ENCODE measurements around the gene AKR7A2. TPM values are rescaled to one million over a fixed set of nuclear protein-coding genes. Genes with fewer than 3 reads are reported as not detected.
"Not testable (repeated sequence)": the region's sequence is repeated elsewhere in the genome, so short reads cannot be mapped to it uniquely, and the experiment has no call there.

The AKR7A2 gene
- polyA plus RNA-seq, 1 donor from 2014 or later = 87.9 TPM

DNA sequence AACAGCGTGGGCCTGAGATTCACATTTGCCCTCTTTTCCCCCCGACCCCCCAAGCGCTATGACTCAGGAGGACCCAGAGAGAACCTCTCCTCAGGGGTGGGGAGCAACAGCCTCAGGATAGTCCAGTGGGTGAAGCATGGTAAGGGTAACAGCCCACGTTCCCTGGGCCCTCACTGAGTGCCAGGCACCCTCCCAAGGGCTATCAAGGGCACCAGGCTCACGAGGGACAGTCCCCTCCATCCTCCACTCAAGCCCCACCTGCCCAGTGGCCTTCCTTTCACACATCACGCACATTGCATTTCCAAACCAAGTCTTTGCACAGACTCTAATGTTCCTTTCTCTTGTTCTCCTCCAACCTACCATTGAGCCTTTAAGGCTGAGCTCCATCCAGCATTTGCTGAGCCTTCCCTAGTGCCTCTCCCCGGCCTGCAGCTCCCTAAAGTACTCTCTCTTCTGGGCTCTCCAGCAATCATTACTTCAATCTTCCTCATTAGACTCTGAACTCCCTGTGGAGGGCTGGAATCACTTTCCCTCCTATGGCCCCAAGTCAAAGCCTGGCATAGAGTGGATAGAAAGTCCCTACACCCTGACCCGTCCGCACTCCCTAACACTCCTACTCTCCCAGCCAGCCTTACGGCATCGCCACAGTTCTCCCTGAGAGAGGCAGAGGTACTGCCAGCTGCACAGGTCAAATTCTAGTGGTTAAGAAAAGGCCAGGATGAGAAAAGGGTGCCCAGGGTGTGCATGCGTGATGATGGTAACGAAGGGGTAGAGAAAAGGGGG is 1.0 kb downstream of the AKR7A2 start:
- Mint-ChIP-seq H3K27me3 (no peaks in the 10 kb centered on the region), H3K4me3 (peak overlapping the region; percentile 62 to 94 (median 88)), H3K27ac (peak overlapping the region in 2 of 3 donors; percentile 3 to 48), H3K9me3 (no peaks in the 10 kb centered on the region), H3K4me1 (peaks cover 35 to 47% (median 40%) of the 10 kb centered on the region in 3 donors), H3K36me3 (peaks cover 8% of the 10 kb centered on the region)

DNA sequence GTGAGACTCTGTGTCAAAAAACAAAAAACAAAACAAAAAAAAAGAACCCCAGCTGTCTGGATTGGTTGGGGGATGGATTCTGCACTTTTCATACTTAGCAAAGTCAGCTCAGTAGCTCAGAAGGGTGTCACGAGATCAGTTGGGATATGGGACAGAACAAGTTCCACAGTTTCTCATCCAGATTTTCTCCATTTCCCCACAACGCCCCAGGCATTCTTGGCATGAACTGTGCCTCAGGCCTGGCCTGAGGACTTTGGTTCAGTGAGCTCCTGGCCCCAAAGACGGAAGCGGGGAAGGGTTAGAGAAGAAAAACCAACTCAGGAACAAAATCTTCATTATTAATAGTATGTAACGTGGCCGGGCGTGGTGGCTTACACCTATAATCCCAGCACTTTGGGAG is 1.9 kb downstream of the AKR7A2 start:
- Mint-ChIP-seq H3K36me3 (peaks cover 8% of the 10 kb centered on the region), H3K9me3 (no peaks in the 10 kb centered on the region), H3K4me3 (peak overlapping the region; percentile 5 to 84 (median 44)), H3K27ac (peak overlapping the region in 1 of 3 donors; percentile 3), H3K27me3 (no peaks in the 10 kb centered on the region), H3K4me1 (peaks cover 29 to 38% (median 34%) of the 10 kb centered on the region in 3 donors)

DNA sequence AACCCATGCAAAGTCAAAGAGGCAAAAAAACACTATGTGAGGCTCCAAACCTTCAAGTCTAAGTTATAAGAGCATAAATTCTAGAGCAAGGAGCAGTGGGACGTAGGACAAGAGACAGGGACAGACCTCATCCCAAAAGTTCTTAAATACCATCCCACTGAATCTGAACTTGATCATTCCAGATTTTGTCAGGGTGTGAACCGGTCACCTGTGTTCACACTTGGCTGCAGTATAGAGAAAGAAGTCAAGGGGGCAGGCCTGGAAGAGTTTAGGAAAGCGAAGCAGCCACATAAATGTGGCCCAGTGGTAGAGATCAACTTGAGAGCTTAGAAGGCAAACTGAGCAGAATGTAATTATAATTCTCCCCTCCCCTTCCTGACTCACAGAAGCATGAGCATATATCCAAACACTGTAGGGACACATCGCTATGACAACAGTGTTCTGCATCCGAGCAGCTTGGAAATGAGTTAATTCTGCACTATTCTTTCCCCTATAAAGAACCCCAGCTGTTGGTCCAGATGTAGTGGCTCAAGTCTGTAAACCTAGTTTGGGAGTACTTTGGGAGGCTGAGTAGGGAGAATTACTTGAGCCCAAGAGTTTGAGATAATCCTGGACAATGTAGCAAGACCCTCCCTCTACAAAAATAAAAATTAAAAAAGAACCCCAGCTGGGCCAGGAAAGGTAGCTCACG is 2.7 kb downstream of the AKR7A2 start:
- peak overlapping the region in 1 of 3 donors; percentile 72 for H3K27ac Mint-ChIP-seq
- peak overlapping the region in 3 of 4 donors; percentile 8 to 87 (median 65) for H3K4me3 Mint-ChIP-seq
- H3K4me1 Mint-ChIP-seq = peaks cover 27 to 31% (median 30%) of the 10 kb centered on the region in 3 donors
- peaks cover 10% of the 10 kb centered on the region for H3K36me3 Mint-ChIP-seq
- no peaks in the 10 kb centered on the region for H3K27me3 Mint-ChIP-seq
- no peaks in the 10 kb centered on the region for H3K9me3 Mint-ChIP-seq

DNA sequence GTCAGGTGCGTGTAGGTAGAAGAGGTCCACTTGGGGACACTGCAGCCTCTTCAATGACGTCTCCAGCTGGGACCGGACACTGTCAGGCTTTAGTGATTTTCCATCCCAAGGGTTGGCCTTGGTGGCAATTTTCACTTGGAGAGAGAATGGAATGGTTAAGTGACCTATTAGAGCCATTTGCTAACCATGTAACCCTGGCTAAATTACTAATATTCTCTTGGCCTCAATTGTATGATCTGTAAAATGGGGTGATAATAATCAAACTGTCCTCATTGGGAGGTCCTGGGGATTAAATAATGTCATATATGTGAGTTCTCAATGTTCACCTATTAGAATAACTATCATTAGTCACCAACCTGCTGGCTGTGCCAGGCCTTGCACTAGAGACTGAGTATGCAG is 3.4 kb downstream of the AKR7A2 start:
- peaks cover 10% of the 10 kb centered on the region for H3K36me3 Mint-ChIP-seq
- no peaks in the 10 kb centered on the region for H3K9me3 Mint-ChIP-seq
- H3K27me3 Mint-ChIP-seq = no peaks in the 10 kb centered on the region
- peaks cover 21 to 23% (median 23%) of the 10 kb centered on the region in 3 donors for H3K4me1 Mint-ChIP-seq
- peak overlapping the region in 1 of 4 donors; percentile 87 for H3K4me3 Mint-ChIP-seq
- H3K27ac Mint-ChIP-seq = peak overlapping the region in 1 of 3 donors; percentile 72

DNA sequence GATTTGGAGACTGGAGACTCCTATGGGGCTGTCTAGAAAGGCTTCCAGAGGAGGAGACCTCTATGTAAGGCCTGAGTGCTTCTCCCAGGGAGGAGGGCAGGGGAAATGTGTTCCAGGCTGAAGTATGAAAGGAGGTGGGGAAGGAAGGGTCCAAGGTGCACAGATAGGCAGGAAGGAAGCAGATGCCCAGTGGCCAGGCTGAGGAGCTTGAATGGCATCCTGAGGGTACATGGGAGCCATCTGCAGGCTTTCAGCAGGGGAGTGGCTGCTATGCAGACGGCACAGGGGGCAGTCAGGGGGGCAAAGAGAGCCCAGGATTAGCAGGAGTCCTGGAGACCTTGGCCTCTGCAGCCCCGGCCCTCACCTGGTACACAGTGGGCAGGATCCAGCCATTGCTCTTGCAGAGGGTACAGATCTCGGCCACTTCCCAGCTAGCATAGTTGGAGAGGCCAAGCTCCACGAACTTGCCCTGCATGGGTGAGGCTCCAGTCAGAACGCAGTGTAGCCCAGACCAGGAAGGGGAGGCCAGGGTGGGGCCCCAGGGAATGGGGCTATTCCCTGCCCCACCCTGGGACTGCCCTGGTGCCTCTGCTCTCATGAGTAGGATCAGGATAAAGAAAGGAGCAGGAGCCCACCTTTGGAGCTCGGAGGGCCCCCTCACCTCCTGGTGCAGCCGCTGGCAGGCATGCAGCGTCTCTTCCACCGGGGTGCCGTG is 4.0 kb downstream of the AKR7A2 start:
- Mint-ChIP-seq H3K27me3 (no peaks in the 10 kb centered on the region), H3K4me1 (peaks cover 15 to 18% (median 18%) of the 10 kb centered on the region in 3 donors), H3K4me3 (peak overlapping the region in 1 of 4 donors; percentile 64), H3K36me3 (peaks cover 10% of the 10 kb centered on the region), H3K9me3 (no peaks in the 10 kb centered on the region), H3K27ac (no peak overlapping the region)

DNA sequence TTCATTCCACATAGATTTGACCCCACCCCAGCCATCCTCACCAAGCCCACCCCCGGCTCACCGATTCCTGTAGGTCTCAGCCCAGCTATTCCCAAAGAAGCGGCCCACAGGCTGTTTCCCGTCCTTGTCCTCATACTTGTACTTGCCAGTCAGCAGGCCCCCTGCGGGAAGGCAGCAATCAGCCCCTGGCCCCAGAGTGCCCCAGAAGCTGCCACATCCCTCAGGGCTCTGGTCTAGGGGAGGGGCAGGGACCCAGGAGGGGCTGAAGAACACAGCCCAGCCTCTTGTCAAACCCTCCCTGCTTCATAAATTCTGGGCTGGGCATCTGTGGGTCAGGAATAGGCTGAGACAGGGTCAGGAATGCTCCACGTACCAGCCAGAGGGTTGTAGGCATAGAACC is 5.0 kb downstream of the AKR7A2 start:
- peak overlapping the region in 1 of 3 donors; percentile 43 for H3K27ac Mint-ChIP-seq
- H3K4me1 Mint-ChIP-seq = peaks cover 14 to 16% (median 15%) of the 10 kb centered on the region in 3 donors
- no peaks in the 10 kb centered on the region for H3K27me3 Mint-ChIP-seq
- no peaks in the 10 kb centered on the region for H3K9me3 Mint-ChIP-seq
- peaks cover 13% of the 10 kb centered on the region for H3K36me3 Mint-ChIP-seq
- H3K4me3 Mint-ChIP-seq = peak overlapping the region in 1 of 4 donors; percentile 39

DNA sequence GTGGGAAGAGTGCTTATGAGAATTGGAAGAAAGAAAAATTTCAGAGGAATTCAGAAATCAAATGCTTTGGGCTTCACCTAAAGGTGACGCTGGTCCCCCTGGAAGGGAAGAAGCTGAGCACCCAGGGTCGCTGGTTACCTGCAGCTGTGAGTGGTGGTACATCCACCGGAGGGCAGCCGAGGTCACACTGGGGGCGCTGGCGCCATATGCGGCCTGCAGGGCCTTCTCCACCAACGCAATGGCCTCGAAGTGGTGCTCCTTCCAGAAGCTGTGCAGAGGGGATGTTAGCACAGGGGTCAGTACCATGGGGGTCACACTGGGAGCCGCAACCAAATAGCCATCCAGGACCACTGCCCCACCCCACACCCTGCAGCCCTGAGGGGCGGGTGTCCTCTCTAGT is 6.1 kb downstream of the AKR7A2 start:
- peak overlapping the region in 1 of 3 donors; percentile 35 for H3K27ac Mint-ChIP-seq
- peaks cover 10 to 12% (median 11%) of the 10 kb centered on the region in 3 donors for H3K4me1 Mint-ChIP-seq
- H3K27me3 Mint-ChIP-seq = no peaks in the 10 kb centered on the region
- H3K9me3 Mint-ChIP-seq = no peaks in the 10 kb centered on the region
- no peak overlapping the region for H3K4me3 Mint-ChIP-seq
- peaks cover 8% of the 10 kb centered on the region for H3K36me3 Mint-ChIP-seq

DNA sequence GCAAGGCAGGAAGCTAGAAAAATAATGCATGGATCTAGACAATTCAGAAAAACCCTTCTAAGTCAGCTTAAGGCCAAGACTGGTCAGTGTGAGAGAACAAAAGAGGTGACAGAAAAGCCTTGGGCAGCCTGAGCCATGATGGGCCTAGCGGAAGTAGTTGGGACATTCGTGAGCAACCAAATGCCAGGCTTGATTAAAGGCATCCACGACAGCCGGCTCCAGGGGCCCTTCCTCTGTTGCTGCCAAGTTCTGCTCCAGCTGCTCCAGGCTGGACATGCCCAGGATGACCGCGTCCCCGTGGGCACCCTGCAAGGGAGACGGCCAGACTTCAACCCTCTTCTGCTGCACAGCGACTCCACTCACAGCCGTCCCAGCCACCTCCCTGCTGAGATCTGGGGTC is 7.9 kb downstream of the AKR7A2 start:
- not testable (repeated sequence) for H3K4me3 Mint-ChIP-seq, H3K27me3 Mint-ChIP-seq, H3K4me1 Mint-ChIP-seq, H3K9me3 Mint-ChIP-seq, H3K36me3 Mint-ChIP-seq, H3K27ac Mint-ChIP-seq

DNA sequence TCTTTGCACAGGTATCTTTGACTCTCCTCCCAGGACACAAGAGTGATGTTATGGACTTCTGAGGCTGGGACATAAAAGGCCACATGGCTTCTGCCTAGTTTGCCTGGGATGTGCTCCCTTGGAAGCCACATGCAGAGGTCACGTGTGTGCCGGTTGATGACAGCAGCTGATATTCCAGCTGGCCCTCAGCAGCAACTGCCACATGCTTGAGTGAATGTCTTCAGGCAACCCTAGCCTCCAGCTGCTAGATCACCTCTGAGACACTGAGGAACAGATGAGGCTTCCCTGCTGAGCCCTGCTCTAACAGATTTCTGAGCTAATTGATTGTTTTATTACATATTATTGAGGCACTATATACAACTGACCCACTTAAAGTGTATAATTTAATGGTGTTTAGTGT is 11.7 kb downstream of the AKR7A2 start:
- no peak overlapping the region for H3K4me3 Mint-ChIP-seq
- H3K27me3 Mint-ChIP-seq = no peaks in the 10 kb centered on the region
- H3K27ac Mint-ChIP-seq = no peak overlapping the region
- H3K4me1 Mint-ChIP-seq = peaks cover 0 to 4% (median 0%) of the 10 kb centered on the region in 3 donors
- peaks cover 10% of the 10 kb centered on the region for H3K36me3 Mint-ChIP-seq
- peaks cover 0 to 7% (median 3%) of the 10 kb centered on the region in 3 donors for H3K9me3 Mint-ChIP-seq

DNA sequence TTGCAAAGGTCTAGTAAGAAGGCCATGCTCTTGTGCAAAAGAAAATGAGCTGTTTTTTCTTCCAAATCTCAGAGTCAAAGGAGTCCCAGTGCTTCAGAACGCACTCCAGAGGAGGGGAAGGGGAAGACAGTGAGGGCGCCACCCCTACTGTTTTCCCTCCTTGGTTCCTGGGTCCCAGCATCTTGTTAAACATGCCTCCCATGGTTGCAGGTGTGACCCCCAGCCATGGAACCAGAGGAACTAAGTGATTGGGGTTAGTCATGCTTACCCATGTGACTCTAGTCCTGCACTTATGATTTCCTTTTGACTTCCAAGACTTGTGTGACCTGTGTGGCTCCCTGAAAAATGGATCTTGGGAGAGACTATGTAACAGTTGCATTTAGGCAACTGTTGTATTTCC is 17.3 kb downstream of the AKR7A2 start:
- Mint-ChIP-seq H3K9me3 (peaks cover 2 to 19% (median 12%) of the 10 kb centered on the region in 3 donors), H3K4me3 (no peak overlapping the region), H3K27ac (no peak overlapping the region), H3K36me3 (peaks cover 14% of the 10 kb centered on the region), H3K4me1 (no peaks in the 10 kb centered on the region), H3K27me3 (no peaks in the 10 kb centered on the region)

DNA sequence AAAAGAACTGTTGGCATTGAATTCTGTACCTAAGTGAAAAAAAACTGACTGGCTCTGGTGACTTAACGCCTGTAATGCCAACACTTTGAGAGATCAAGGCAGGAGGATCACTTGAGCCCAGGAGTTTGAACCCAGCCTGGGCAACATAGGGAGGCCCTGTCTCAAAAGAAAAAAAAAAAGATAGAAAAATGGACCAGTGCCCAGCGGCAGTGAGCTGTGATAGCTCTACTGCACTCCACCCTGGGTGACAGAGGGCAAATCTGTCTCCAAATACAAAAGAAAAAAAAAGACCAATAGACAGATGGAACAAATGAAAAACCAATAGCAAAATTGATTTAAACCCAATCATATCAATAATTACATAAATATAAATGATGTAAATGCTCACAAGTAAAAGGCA is 22.7 kb downstream of the AKR7A2 start:
- peaks cover 0 to 3% (median 0%) of the 10 kb centered on the region in 3 donors for H3K4me1 Mint-ChIP-seq
- peaks cover 0 to 4% (median 2%) of the 10 kb centered on the region in 3 donors for H3K9me3 Mint-ChIP-seq
- no peak overlapping the region for H3K27ac Mint-ChIP-seq
- H3K27me3 Mint-ChIP-seq = peaks cover 2% of the 10 kb centered on the region
- peaks cover 8% of the 10 kb centered on the region for H3K36me3 Mint-ChIP-seq
- H3K4me3 Mint-ChIP-seq = peak overlapping the region; percentile 60 to 87 (median 67)

DNA sequence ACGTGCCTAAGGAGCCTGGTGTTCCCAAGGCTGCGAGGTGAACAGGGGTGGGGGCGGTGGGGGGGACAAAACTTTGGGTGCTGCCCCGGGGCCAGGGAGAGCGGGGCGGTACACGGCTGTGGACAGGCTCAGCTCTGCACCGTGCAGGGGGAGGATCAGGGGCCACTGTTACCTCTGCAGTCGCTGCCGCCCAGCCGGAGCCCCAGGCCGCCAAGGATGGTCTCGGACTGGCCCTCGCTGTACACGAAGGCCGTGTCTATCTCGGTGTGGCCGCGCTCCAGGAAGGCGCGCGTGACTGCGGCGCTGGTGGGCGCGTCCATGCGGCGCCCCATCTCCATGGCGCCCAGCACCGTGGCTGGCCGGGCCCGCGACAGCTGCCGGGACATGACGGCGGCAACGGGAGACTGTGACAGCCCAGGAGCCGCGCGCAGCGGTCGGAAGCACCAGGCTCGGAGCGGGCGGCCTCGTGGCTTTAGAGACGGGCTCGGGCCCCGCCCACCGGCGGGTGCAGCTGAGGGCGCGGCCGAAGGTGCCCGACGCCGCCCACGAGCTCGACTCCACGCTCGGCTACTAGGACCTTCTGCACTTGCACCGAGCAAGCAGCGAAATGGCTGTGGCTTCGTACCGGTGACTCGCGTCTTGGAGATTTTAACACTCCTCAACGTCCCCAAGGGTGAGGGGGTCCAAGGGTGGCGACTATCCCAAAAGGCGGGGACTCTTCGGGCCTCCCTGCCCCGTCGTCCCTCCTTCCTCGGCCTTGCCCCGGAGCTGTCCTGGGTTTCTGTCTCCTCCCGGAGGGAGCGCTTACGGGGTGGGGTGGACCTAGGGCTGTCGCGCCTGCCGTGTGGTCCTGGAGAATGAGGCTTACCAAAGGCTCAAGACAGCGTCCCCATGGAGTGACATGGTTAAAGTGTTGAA is 23.4 kb downstream of the AKR7A2 start, which contains the start of gene AKR7A3:
Gene AKR7A3 (minus strand): TSS at position 447 of the 918 bp plus-strand sequence. CDS start 61 bp downstream, at position 386.
- not testable (repeated sequence) for H3K9me3 Mint-ChIP-seq, H3K36me3 Mint-ChIP-seq, H3K4me1 Mint-ChIP-seq, H3K27ac Mint-ChIP-seq, H3K27me3 Mint-ChIP-seq
- peak within 1 kb of the TSS; percentile 60 to 87 (median 74) for H3K4me3 Mint-ChIP-seq

DNA sequence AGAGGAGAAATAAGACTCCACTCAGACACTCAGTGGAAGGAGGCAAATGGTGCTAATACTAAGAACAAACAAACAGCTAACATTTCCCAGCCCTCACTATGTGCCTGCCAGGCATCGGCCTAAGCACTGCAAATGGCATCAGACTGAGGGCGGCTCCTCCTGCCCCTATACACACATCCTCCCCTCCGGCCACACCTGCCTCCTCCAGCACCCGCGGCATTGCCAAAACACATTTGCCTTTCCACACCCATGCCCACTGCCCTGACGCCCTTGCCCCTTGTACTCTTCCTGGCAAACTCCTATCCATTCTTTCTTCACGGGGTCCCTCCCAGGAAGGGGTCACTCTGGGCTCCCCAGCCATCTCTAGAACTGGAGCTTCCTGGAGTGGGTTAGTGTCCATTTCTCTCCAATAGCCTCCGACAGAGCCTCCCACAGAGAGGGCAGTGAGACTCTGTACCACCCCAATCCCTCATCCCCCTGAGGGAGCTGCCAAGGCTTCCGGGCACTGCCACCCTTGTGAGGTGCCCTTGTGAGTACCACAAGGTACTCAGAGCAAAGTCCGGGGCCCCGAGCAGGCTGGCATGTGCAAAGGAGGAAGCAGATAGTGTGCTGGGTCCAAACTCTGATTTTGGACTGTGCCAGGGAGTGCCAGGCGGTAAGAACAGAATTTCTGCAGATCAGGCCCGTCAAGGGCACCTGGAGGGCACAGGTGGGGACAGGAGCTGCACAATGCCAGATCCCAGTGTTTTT is 24.3 kb downstream of the AKR7A2 start:
- Mint-ChIP-seq H3K36me3 (peaks cover 8% of the 10 kb centered on the region), H3K27ac (no peak overlapping the region), H3K4me3 (peak overlapping the region in 3 of 4 donors; percentile 48 to 87 (median 72)), H3K4me1 (peaks cover 0 to 3% (median 0%) of the 10 kb centered on the region in 3 donors), H3K9me3 (no peaks in the 10 kb centered on the region), H3K27me3 (peaks cover 2% of the 10 kb centered on the region)
